Suprapubic skin (tissue), 4 donors: Measurements from ENCODE around the gene LILRA2. TPM values are rescaled to one million over a fixed set of nuclear protein-coding genes. Genes with fewer than 3 reads are reported as not detected.

Experiments used
- DNase-seq, 2 donors: peaks; one replicate each; pipeline ENCODE4 v3.0.0-alpha.2; 2019; ENCODE audit warnings: low spot score in 2 of 2
- H3K27ac ChIP-seq: fragments of 200-600 bp; sonication (generic); one replicate; pipeline ENCODE4 v1.5.1; 2019
- H3K27me3 ChIP-seq: fragments of 200-600 bp; sonication (generic); one replicate; pipeline ENCODE4 v1.5.1; 2019
- H3K36me3 ChIP-seq: fragments of 200-600 bp; sonication (generic); one replicate; pipeline ENCODE4 v1.5.1; 2019
- H3K4me1 ChIP-seq: fragments of 200-600 bp; sonication (generic); one replicate; pipeline ENCODE4 v1.5.1; 2019
- H3K4me3 ChIP-seq: fragments of 200-600 bp; sonication (generic); one replicate; pipeline ENCODE4 v1.5.1; 2019; ENCODE audit warnings: mild to moderate bottlenecking
- H3K9me3 ChIP-seq: fragments of 200-600 bp; sonication (generic); one replicate; pipeline ENCODE4 v1.5.1; 2019
- CTCF ChIP-seq, 2 donors: fragments of 200-600 bp in 1 of 2; fragments of 450-650 bp in 1 of 2; sonication (generic) in 1 of 2; IDR thresholded peaks; one replicate each; pipeline ENCODE4 v1.5.1; 2016 to 2019; ENCODE audit warnings: antibody characterized with exemption in 2 of 2, mild to moderate bottlenecking in 1 of 2, moderate library complexity in 1 of 2
- EP300 ChIP-seq: sonication (generic); formaldehyde crosslinking; IDR thresholded peaks from one replicate; pipeline ENCODE4 v1.6.1; 2017; ENCODE audit warnings: antibody characterized with exemption
- POLR2A ChIP-seq, 2 donors: fragments of 450-650 bp; IDR thresholded peaks; one replicate each; pipeline ENCODE4 v1.6.1; 2017; ENCODE audit warnings: antibody characterized with exemption in 2 of 2, mild to moderate bottlenecking in 2 of 2, moderate library complexity in 2 of 2
- POLR2AphosphoS5 ChIP-seq, 3 donors: sonication (generic); formaldehyde crosslinking; IDR thresholded peaks; one replicate each; pipeline ENCODE4 v1.6.1; 2017; ENCODE audit warnings: antibody characterized with exemption in 3 of 3
- WGBS: methylation state at CpG from one replicate; pipeline ENCODE4 v1.1.5; 2018; 5-methylcytosine and 5-hydroxymethylcytosine counted together
- total RNA-seq, 4 donors: library from RNA; depleted of rRNA; stranded (reverse); fragments of >200 nt; gene quantifications; one replicate each; pipeline ENCODE4 v1.1.0, GENCODE V29; 2016

LILRA2 gene
- total RNA-seq, 4 donors from 2014 or later: 0.15 TPM; not detected in 3

GRCh38 chr19:54638683-54639082, 65.1 kb downstream of the LILRA2 start:
- no peaks in the 10 kb centered on the region for H3K36me3 ChIP-seq
- TF ChIP-seq EP300 (no peak), CTCF (IDR thresholded peaks at IDR 0.05) (no peak), POLR2AphosphoS5 (IDR thresholded peaks at IDR 0.05) (no peak), POLR2A (IDR thresholded peaks at IDR 0.05) (no peak)
- 92% methylated on average over 18 of the region's 18 CpGs for WGBS
- no peak overlapping the region for H3K4me3 ChIP-seq
- H3K9me3 ChIP-seq: no peaks in the 10 kb centered on the region
- no peaks in the 10 kb centered on the region for H3K4me1 ChIP-seq
- peaks cover 12% of the 10 kb centered on the region for H3K27me3 ChIP-seq
- H3K27ac ChIP-seq: no peak overlapping the region
- no peak for DNase-seq

Other genes with a start within 250 kb of the LILRA2 start
- under 1 TPM in 3 of 4 donors, not detected in 1; 0.48 to 0.72 (median 0.55) TPM for gene LILRA4, start 234.6 kb upstream of the LILRA2 start, total RNA-seq
- 1 to 10 TPM; 1.0 to 1.9 (median 1.5) TPM for gene LAIR1, start 208.9 kb upstream of the LILRA2 start, total RNA-seq
- 10 to 100 TPM; 11.2 to 20.4 (median 12.5) TPM for gene TTYH1, start 158.3 kb upstream of the LILRA2 start, total RNA-seq
- 100 to 1,000 TPM in 2 of 4 donors, 10 to 100 TPM in 2; 80.4 to 410 (median 124) TPM for gene LENG8, start 124.6 kb upstream of the LILRA2 start, total RNA-seq
- 1 to 10 TPM; 3.1 to 7.9 (median 4.1) TPM for gene LENG9, start 110.0 kb upstream of the LILRA2 start, total RNA-seq
- 1 to 10 TPM; 4.2 to 9.4 (median 5.5) TPM for gene CDC42EP5, start 100.5 kb upstream of the LILRA2 start, total RNA-seq
- gene LAIR2, start 71.0 kb upstream of the LILRA2 start, total RNA-seq: not detected
- not detected for gene LILRA1, start 19.8 kb downstream of the LILRA2 start, total RNA-seq
- gene LILRB1, start 56.7 kb downstream of the LILRA2 start, total RNA-seq: not detected
- gene LILRB4, start 89.2 kb downstream of the LILRA2 start, total RNA-seq: 1 to 10 TPM in 1 of 4 donors, under 1 TPM in 2, not detected in 1; 0.38 to 3.2 (median 0.86) TPM
- not detected for gene KIR3DL3, start 150.7 kb downstream of the LILRA2 start, total RNA-seq
- gene KIR2DL3, start 164.7 kb downstream of the LILRA2 start, total RNA-seq: not detected
- gene KIR2DL1, start 196.0 kb downstream of the LILRA2 start, total RNA-seq: under 1 TPM in 1 of 4 donors, not detected in 3; 0.64 TPM
- under 1 TPM in 2 of 4 donors, not detected in 2; 0.83 to 0.85 TPM for gene KIR2DL4, start 229.8 kb downstream of the LILRA2 start, total RNA-seq
- gene KIR3DL1, start 242.7 kb downstream of the LILRA2 start, total RNA-seq: not detected